Activated T-cell treated with anti-CD3 and anti-CD28 coated beads for 24 hours (primary cell): ENCODE results near the gene XKR8.
A peak's percentile ranks its signal among the peaks of the same experiment; 100 is the strongest.
"Not testable (repeated sequence)": the region's sequence is repeated elsewhere in the genome, so short reads cannot be mapped to it uniquely, and the experiment has no call there.

Experiments used
- DNase-seq: peaks from one replicate; pipeline ENCODE4 v3.0.0-alpha.2; 2020; ENCODE audit warnings: low read depth

The XKR8 gene

GRCh38 chr1:27990920-27991537 lies 31.3 kb downstream of the XKR8 start:
- no peak for DNase-seq

DNA sequence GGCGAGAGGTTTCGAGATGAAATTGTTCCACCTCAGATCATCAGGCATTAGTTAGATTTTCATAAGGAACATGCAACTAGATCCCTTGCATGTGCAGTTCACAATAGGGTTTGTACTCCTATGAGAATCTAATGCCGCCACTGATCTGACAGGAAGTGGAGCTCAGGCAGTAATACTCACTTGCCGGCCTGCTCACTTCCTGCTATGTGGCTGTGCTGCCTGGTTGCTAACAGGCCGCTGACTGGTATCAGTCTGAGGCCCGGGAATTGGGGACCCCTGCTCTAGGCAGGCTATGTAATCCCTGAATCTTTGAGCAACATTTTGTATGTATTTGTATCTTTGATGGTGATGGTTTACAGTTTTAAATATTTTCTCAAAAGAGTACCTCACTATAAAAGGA lies 32.5 kb downstream of the XKR8 start:
- DNase-seq: peak; percentile 15

- DNase-seq: no peak
These were observed 33.5 kb downstream of the XKR8 start for GRCh38 chr1:27993241-27993640.

GRCh38 chr1:27994060-27994459 lies 34.3 kb downstream of the XKR8 start:
- no peak for DNase-seq

DNA sequence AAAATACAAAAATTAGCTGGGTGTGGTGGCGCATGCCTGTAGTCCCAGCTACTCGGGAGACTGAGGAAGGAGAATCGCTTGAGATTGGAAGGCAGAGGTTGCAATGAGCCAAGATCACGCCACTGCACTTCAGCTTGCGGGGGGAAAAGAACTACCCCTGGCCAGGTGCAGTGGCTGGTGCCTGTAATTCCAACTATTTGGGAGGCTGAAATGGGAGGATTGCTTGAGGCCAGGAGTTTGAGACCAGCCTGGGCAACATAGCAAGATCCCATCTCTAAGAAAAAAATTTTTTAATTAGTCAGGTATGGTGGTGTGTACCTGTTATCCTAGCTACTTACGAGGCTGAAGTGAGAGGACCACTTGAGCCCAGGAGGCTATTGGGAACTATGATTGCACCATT lies 34.8 kb downstream of the XKR8 start:
- DNase-seq: not testable (repeated sequence)

DNA sequence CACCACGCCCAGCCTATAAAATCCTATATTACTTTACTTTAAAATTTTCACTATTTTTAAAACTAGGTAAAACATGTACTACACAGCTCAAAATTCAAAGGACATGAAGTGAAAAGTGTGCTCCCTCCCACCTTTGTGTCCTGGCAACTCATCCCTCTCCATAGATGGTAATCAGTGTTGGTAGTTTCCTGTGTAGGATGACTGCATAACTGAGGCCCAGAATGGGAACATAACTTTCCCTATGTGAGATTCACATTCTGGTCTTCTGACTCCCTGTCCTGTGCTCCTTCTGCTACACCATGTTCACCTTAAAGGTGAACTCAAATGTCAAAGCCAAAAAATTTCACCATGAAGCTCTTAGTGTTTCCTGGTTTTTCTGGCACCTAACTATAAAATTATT lies 39.3 kb downstream of the XKR8 start:
- DNase-seq: no peak

- DNase-seq: no peak
These were observed 42.8 kb downstream of the XKR8 start for GRCh38 chr1:28002600-28002999.

DNA sequence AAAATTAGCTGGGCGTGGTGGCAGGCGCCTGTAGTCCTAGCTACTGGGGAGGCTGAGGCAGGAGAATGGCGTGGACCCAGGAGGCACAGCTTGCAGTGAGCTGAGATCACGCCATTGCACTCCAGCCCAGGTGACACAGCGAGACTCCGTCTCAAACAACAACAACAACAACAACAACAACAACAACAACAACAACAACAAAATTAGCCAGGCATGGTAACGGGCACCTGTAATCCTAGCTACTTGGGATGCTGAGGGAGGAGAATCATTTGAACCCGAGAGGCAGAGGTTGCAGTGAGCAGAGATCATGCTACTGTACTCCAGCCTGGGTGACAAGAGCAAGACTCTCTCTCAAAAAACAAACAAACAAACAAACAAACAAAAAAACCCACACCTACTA lies 43.3 kb downstream of the XKR8 start:
- DNase-seq: not testable (repeated sequence)

GRCh38 chr1:28010969-28011368 lies 51.2 kb downstream of the XKR8 start:
- no peak for DNase-seq
